OCI-M2 (cell line): ENCODE measurements around the gene TRIM2.
"Not testable (repeated sequence)": the region's sequence is repeated elsewhere in the genome, so short reads cannot be mapped to it uniquely, and the experiment has no call there.

Experiments used
- DNase-seq: peaks from one replicate; lab custom pipeline; 2025; ENCODE audit not compliant: unreplicated experiment; lab: John Stamatoyannopoulos, UW

The TRIM2 gene

GRCh38 chr4:153204247-153204671 lies at the start of gene TRIM2:
TSS of gene TRIM2 (plus strand) at chr4:153204443. CDS start at chr4:153204531, 88 bp downstream.
- no peak for DNase-seq

- no peak for DNase-seq
These were observed 48.6 kb upstream of the TRIM2 start for GRCh38 chr4:153155686-153156085.

GRCh38 chr4:153156263-153156662 lies 48.0 kb upstream of the TRIM2 start:
- DNase-seq = no peak

- no peak for DNase-seq
These were observed 47.5 kb upstream of the TRIM2 start for GRCh38 chr4:153156721-153157120.

GRCh38 chr4:153159016-153159415 lies 45.2 kb upstream of the TRIM2 start:
- no peak for DNase-seq

GRCh38 chr4:153159728-153160221 lies 44.5 kb upstream of the TRIM2 start:
- DNase-seq = no peak

- no peak for DNase-seq
These were observed 43.4 kb upstream of the TRIM2 start for GRCh38 chr4:153160821-153161220.

- no peak for DNase-seq
These were observed 42.8 kb upstream of the TRIM2 start for GRCh38 chr4:153161226-153161963.

GRCh38 chr4:153165236-153165635 lies 39.0 kb upstream of the TRIM2 start:
- not testable (repeated sequence) for DNase-seq

GRCh38 chr4:153166716-153167501 lies 37.3 kb upstream of the TRIM2 start:
- DNase-seq = no peak

GRCh38 chr4:153169776-153170175 lies 34.5 kb upstream of the TRIM2 start:
- DNase-seq = no peak

GRCh38 chr4:153170407-153170806 lies 33.8 kb upstream of the TRIM2 start:
- no peak for DNase-seq

GRCh38 chr4:153174821-153175567 lies 29.2 kb upstream of the TRIM2 start:
- DNase-seq = no peak

GRCh38 chr4:153176938-153177337 lies 27.3 kb upstream of the TRIM2 start:
- DNase-seq = no peak

- DNase-seq = no peak
These were observed 26.4 kb upstream of the TRIM2 start for GRCh38 chr4:153177841-153178240.

GRCh38 chr4:153179100-153179499 lies 25.1 kb upstream of the TRIM2 start:
- no peak for DNase-seq

- DNase-seq = no peak
These were observed 22.9 kb upstream of the TRIM2 start for GRCh38 chr4:153181293-153181692.

GRCh38 chr4:153181700-153182099 lies 22.5 kb upstream of the TRIM2 start:
- no peak for DNase-seq

GRCh38 chr4:153183146-153183545 lies 21.1 kb upstream of the TRIM2 start:
- DNase-seq = no peak

GRCh38 chr4:153185331-153185852 lies 18.9 kb upstream of the TRIM2 start:
- DNase-seq = no peak

GRCh38 chr4:153186046-153186728 lies 18.1 kb upstream of the TRIM2 start:
- DNase-seq = no peak
